Brain microvascular endothelial cell (primary cell): Measurements from ENCODE around the gene MOK.

Experiments used
- DNase-seq: peaks from one replicate; pipeline ENCODE4 v3.0.0-alpha.2; 2020
- H3K27ac ChIP-seq: fragments of 250-450 bp; sonication (Bioruptor Pico); 2 replicates; pipeline ENCODE4 v1.5.1; 2020; ENCODE audit warnings: mild to moderate bottlenecking, moderate library complexity
- H3K27me3 ChIP-seq: fragments of 250-450 bp; sonication (Bioruptor Pico); replicated peaks from 2 replicates; pipeline ENCODE4 v1.5.1; 2020; ENCODE audit warnings: mild to moderate bottlenecking
- H3K36me3 ChIP-seq: fragments of 250-450 bp; sonication (Bioruptor Pico); replicated peaks from 2 replicates; pipeline ENCODE4 v1.5.1; 2020; ENCODE audit warnings: mild to moderate bottlenecking
- H3K4me3 ChIP-seq: 2 replicates; pipeline ENCODE4 v1.5.1; 2011; ENCODE audit warnings: low read depth, mild to moderate bottlenecking, control low read depth, low read length, moderate library complexity
- in situ Hi-C: cut with HindIII; loops from 2 replicates; pipeline ENCODE4 v1.10.0; 2017; ENCODE audit warnings: low sequenced_read_pairs, low pct_ligation_motif_present
- TF ChIP-seq, protein P1 (sequence below): IDR thresholded peaks from 2 replicates; pipeline ENCODE4 v1.5.1; 2011; ENCODE audit warnings: low read depth, mild to moderate bottlenecking, moderate library complexity, low read length, control low read depth, inconsistent platforms; ENCODE audit errors: missing control alignments

MOK gene

DNA sequence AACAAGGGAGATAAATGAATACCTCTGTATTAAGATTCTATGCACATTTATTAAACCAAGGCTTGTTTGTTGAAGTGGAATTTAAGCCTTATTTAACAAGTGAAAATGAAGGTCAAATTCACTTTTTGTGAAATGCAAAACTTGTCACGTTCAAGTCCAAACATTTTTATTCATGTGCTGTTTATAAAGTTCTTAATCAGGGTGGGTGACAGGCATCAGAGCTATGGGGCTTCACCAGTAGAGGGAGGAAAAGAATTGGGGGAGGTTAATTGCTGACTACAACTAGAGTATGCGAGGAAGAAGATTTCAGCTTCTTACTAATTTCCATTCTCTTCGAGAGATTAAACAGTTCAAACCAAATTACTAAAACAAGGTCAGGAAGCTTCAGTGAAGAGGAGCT is 9.7 kb downstream of the MOK start:
- no peaks in the 10 kb centered on the region for H3K27me3 ChIP-seq
- TF ChIP-seq, protein P1, sequence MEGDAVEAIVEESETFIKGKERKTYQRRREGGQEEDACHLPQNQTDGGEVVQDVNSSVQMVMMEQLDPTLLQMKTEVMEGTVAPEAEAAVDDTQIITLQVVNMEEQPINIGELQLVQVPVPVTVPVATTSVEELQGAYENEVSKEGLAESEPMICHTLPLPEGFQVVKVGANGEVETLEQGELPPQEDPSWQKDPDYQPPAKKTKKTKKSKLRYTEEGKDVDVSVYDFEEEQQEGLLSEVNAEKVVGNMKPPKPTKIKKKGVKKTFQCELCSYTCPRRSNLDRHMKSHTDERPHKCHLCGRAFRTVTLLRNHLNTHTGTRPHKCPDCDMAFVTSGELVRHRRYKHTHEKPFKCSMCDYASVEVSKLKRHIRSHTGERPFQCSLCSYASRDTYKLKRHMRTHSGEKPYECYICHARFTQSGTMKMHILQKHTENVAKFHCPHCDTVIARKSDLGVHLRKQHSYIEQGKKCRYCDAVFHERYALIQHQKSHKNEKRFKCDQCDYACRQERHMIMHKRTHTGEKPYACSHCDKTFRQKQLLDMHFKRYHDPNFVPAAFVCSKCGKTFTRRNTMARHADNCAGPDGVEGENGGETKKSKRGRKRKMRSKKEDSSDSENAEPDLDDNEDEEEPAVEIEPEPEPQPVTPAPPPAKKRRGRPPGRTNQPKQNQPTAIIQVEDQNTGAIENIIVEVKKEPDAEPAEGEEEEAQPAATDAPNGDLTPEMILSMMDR = peak; percentile 73
- no peak overlapping the region for H3K4me3 ChIP-seq
- H3K27ac ChIP-seq = peak overlapping the region; percentile 90
- in situ Hi-C loops = no loop called here
- H3K36me3 ChIP-seq = peaks cover 6% of the 10 kb centered on the region
- no peak for DNase-seq

DNA sequence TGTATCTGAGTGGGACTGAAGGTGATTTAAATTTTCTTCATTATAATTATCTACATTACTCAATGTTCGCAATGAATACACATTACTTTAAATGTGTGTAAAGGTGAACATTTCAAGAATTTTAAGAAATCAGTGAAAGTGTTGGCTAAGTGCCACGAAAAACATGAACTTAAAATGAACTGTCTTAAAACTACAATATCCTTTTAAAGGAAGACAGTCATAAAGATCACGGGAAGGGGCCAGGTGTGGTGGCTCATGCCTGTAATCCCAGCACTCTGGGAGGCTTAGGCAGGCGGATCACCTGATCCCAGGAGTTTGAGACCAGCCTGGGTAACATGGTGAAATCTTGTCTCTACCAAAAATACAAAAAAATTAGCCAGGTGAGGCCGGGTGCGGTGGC is 11.2 kb downstream of the MOK start:
- in situ Hi-C loops = no loop called here
- Histone ChIP-seq H3K36me3 (peaks cover 7% of the 10 kb centered on the region), H3K4me3 (no peak overlapping the region), H3K27me3 (no peaks in the 10 kb centered on the region), H3K27ac (peak overlapping the region; percentile 90)
- TF ChIP-seq, protein P1 = no peak
- DNase-seq = peak; percentile 63

- Histone ChIP-seq H3K4me3 (no peak overlapping the region), H3K27ac (no peak overlapping the region), H3K27me3 (no peaks in the 10 kb centered on the region), H3K36me3 (peaks cover 3% of the 10 kb centered on the region)
- TF ChIP-seq, protein P1 = no peak
- in situ Hi-C loops = no loop called here
- no peak for DNase-seq
Measured at GRCh38 chr14:102292441-102292840, 12.5 kb downstream of the MOK start.

- TF ChIP-seq, protein P1 = no peak
- Histone ChIP-seq H3K27ac (no peak overlapping the region), H3K27me3 (no peaks in the 10 kb centered on the region), H3K36me3 (peaks cover 3% of the 10 kb centered on the region), H3K4me3 (no peak overlapping the region)
- DNase-seq = no peak
- in situ Hi-C loops = no loop called here
Measured at GRCh38 chr14:102288139-102288538, 16.8 kb downstream of the MOK start.

DNA sequence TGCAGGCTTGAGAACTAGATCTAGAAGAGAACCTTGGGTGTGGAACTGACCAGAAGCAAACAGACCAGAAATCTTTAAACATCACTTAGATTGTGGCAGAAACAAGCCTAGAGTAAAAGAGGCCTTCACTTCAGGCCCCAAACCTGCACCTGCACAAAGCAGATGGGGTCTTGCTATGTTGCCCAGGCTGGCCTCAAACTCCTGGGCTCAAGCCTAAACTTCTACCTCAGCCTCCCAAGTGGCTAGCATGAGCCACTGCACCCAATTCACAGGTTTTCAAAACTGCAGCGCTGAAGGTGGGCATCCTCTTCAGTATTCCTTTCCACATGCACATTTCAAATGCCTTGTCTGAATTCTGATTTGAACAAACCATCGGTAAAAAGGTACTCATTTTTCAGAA is 19.9 kb downstream of the MOK start:
- in situ Hi-C loops = no loop called here

More for the DNA sequence above, 19.9 kb downstream of the MOK start:
- Histone ChIP-seq H3K27ac (no peak overlapping the region), H3K4me3 (no peak overlapping the region), H3K27me3 (no peaks in the 10 kb centered on the region), H3K36me3 (peaks cover 5% of the 10 kb centered on the region)
- DNase-seq = no peak
- TF ChIP-seq, protein P1 = peak; percentile 32
